ENCODE measurements around the gene PRDM16. TPM values are rescaled to one million over a fixed set of nuclear protein-coding genes. Genes with fewer than 3 reads are reported as not detected.

The PRDM16 gene
- total RNA-seq, 2 experiments from 2014 or later = 0.05 to 0.20 TPM

DNA sequence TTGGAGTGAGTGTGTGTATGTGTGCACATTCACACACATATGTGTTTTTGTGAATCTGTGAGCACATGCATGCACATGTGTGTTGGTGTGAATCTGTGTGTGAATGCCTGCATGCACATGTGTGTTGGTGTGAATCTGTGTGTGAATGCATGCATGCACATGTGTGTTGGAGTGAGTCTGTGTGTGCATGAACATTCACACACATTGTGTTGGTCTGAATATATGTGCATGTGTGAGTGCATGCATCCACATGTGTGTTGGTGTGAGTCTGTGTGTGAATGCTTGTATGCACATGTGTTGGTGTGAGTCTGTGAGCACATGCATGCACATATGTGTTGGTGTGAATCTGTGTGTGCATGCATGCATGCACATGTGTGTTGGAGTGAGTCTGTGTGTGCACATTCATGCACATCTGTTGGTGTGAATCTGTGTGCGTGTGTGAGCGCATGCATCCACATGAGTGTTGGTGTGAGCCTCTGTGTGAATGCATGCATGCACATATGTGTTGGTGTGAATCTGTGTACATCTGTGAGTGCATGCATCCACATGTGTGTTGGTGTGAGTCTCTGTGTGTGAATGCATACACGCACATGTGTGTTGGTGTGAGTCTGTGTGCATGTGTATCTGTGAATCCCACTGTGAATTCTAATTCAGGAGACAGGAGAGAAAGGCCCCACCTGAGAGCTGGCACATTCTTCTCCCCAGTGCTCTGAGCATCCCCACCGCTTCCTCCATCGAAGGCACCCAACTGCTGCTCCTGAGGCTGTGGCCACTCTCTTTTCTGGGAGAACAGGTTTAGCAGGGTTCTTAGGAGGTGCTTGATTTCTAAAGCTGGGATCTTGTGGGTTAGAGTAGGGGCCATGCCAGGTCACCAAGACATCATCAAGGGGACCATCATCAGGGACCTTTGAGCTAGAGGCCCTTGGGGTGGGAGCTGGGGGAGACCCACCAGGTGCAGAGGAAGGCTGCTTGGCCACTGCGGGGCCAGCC, 267.9 kb downstream of the PRDM16 start:
- no peak overlapping the region for H3K27ac Mint-ChIP-seq
- no peak for DNase-seq
- CTCF ChIA-PET = no interaction called here
- no peaks in the 10 kb centered on the region for H3K9me3 Mint-ChIP-seq
- H3K4me3 Mint-ChIP-seq = no peak overlapping the region
- no peaks in the 10 kb centered on the region for H3K36me3 Mint-ChIP-seq (ENCODE audit: low read depth)
- no peaks in the 10 kb centered on the region for H3K27me3 Mint-ChIP-seq (ENCODE audit: low read depth)
- intact Hi-C loops (cut with micrococcal nuclease) = no loop called here
- H3K4me1 Mint-ChIP-seq (ENCODE audit: low read depth) = no peaks in the 10 kb centered on the region

DNA sequence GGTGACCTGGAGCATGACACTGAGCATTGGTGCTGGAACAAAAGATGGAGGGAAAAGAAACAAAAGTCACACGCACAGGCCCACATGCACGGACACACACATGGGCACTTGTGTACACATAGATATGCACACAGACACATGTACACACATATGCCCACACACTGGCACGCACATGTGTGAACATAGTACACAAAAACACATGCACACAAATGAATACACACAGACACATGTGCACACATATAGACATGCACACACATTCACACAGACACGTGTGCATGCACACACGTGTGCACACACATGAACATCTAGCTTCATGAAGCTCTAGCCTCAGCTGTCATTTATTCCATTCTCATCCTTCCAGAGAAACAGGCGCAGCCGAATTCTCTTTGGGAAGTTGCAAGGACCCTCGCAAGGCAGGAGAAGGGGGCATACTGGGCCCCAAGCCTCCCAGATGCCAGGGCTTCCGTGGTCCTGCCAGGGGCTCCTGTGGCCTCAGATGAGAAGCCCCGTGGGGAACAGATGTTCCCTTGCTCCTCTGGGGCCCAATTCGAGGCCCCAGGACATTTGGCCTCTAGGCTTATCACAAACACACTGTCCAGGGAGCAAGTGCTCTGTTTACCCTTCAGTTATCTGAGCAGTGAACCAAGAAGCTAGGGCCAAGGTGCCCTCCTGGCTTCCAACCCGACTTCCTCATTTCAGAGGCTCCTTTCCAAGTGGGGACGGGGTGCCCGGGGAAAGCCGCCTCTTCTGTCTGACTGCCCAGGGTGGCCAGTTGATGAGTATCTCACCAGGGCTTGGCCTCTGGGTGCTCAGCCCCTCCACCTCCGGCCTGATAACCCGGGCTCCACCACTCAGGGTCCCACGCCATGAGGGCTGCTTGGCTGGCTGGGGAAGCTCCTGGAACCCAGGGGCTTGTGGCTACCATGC, 269.1 kb downstream of the PRDM16 start:
- no peak for DNase-seq
- Mint-ChIP-seq H3K4me1 (ENCODE audit: low read depth) (no peaks in the 10 kb centered on the region), H3K27ac (no peak overlapping the region), H3K27me3 (ENCODE audit: low read depth) (no peaks in the 10 kb centered on the region), H3K9me3 (no peaks in the 10 kb centered on the region), H3K36me3 (ENCODE audit: low read depth) (no peaks in the 10 kb centered on the region), H3K4me3 (no peak overlapping the region)
- CTCF ChIA-PET = no interaction called here
- intact Hi-C loops (cut with micrococcal nuclease) = no loop called here

DNA sequence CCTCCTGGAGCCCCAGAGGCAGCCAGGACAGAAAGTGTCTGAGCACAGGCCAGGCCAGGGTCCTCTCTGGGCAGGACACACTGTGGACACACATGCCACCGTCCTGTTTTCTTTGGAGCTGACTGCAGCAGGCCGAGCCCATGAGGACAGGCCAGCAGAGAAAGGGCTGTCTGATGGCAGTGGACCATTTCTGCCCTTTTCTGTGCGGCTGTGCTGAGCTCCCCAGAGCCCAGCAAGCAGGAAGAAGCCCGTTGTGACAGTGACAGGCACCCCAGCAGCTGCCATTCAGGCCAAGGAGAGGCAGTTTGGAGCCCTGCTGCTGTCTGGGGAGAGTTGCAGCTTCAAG, 269.7 kb downstream of the PRDM16 start:
- intact Hi-C loops (cut with micrococcal nuclease) = no loop called here
- Mint-ChIP-seq H3K36me3 (ENCODE audit: low read depth) (no peaks in the 10 kb centered on the region), H3K4me1 (ENCODE audit: low read depth) (no peaks in the 10 kb centered on the region), H3K27ac (no peak overlapping the region), H3K27me3 (ENCODE audit: low read depth) (no peaks in the 10 kb centered on the region), H3K9me3 (peaks cover 3% of the 10 kb centered on the region), H3K4me3 (no peak overlapping the region)
- CTCF ChIA-PET = no interaction called here
- DNase-seq = no peak

DNA sequence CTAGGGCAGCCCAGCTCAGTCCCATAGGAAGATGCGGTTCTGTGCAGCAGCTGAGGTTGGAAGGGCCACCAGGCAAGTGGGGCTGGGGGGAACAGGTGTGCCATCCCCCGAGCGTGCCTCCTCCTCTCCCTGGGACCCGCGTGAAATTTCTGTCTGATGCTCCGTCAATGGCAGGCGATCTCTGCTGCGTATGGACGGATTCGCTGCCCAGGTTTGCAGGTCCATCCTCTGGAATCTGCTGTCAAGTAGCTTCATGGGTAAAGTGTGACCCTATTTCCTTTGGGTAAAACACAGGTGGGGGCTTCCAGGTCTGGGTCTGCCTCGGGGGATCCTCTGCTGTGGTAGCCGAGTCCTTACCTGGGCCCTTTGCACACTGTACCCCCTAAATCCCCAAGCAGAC, 270.9 kb downstream of the PRDM16 start:
- H3K36me3 Mint-ChIP-seq (ENCODE audit: low read depth) = no peaks in the 10 kb centered on the region
- peaks cover 13% of the 10 kb centered on the region for H3K9me3 Mint-ChIP-seq
- no peak for DNase-seq
- H3K4me3 Mint-ChIP-seq = no peak overlapping the region
- intact Hi-C loops (cut with micrococcal nuclease) = no loop called here
- CTCF ChIA-PET = no interaction called here
- no peaks in the 10 kb centered on the region for H3K4me1 Mint-ChIP-seq (ENCODE audit: low read depth)
- no peak overlapping the region for H3K27ac Mint-ChIP-seq
- H3K27me3 Mint-ChIP-seq (ENCODE audit: low read depth) = peaks cover 1% of the 10 kb centered on the region

DNA sequence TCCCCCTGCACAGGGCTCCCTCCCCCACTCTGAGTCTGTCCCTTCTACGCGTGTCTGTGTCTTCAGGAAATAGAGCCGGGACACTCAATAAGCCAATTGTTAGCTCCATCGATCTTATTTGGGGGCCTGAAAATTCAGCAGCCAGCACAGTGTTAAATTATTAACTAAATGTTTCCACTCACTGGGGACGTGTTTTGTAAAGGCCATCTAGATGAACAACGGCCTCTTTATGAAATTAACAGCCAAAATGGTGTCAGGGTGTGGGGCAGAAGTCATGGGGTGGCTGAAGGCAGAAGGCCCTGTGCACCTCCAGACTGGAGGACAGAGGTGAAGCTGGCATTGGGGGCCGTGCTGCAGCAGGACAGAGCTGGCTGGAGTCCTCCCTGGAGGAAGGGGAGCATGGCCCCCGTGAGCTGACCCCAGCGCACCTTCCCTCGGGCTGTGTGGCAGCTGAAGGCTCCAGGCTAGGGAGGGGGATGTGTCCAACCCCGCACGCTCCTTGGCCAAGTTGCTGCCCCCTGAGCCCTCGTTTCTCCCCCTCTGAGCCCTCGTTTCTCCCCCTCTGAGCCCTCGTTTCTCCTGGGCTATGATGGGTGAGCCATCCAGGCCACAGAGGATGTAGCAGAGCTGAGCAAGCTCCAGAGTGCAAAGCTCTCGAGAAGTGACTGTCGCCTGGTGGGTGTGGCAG, 271.7 kb downstream of the PRDM16 start:
- no peak overlapping the region for H3K4me3 Mint-ChIP-seq
- H3K27ac Mint-ChIP-seq = no peak overlapping the region
- H3K27me3 Mint-ChIP-seq (ENCODE audit: low read depth) = peaks cover 2% of the 10 kb centered on the region
- H3K9me3 Mint-ChIP-seq = peaks cover 15% of the 10 kb centered on the region
- H3K36me3 Mint-ChIP-seq (ENCODE audit: low read depth) = no peaks in the 10 kb centered on the region
- CTCF ChIA-PET = no interaction called here
- no peaks in the 10 kb centered on the region for H3K4me1 Mint-ChIP-seq (ENCODE audit: low read depth)
- no peak for DNase-seq
- intact Hi-C loops (cut with micrococcal nuclease) = no loop called here

DNA sequence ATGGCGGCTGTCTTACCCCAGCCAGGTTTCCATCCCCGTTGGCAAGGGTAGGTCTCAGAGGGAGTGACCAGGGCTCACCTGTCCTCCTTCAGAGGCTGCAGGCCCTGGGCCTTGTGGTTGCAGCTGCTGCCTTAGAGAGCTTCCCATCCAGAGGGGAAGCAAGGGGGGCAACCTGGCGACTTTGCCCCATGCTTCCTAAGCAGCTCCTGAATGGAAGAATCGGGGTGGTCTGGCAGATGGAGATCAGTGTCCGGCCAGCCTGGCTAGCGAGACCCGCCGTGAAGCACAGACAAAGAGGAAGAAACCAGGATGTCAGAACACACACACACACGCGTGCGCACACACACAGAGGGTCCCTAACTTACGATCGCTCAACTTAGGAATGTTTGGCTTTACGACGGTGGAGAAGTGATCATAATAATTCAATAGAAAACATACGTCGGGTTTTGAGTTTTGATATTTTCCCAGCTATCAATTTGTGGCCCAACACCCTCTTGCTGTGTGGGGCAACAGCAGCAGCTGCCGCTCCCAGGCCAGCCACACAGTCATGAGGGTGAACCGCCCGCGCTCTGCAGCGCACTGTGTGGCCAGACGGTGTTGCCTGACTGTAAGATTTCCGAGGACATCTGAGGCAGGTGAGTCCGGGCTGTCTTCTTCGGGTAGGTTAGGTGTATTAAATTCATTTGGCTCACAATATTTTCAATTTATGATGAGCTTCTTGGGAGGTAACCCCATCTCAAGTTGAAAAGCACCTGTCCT, 272.4 kb downstream of the PRDM16 start:
- Mint-ChIP-seq H3K9me3 (peaks cover 15% of the 10 kb centered on the region), H3K27ac (no peak overlapping the region), H3K36me3 (ENCODE audit: low read depth) (no peaks in the 10 kb centered on the region), H3K4me1 (ENCODE audit: low read depth) (no peaks in the 10 kb centered on the region), H3K27me3 (ENCODE audit: low read depth) (peaks cover 2% of the 10 kb centered on the region), H3K4me3 (no peak overlapping the region)
- CTCF ChIA-PET = no interaction called here
- DNase-seq = no peak
- intact Hi-C loops (cut with micrococcal nuclease) = no loop called here

DNA sequence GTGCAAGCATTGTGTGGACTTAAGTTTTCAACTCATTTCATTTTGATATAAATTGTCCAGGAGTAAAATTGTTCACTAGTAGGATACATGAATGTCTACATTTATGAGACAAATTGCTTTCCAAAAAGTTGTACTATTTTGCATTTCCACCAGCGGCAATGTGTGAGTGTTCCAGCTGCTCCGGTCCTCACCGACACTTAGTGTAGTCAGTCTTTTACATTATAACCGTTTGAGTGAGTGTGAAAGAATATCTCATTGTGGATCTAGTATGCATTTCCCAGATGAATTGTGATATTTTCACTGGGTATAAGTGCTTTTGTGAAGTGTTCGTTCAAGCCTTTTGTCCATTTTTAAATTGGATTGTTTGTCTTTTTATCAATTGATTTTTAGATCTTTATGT, 274.0 kb downstream of the PRDM16 start:
- no peak overlapping the region for H3K4me3 Mint-ChIP-seq
- peaks cover 15% of the 10 kb centered on the region for H3K9me3 Mint-ChIP-seq
- H3K27ac Mint-ChIP-seq = no peak overlapping the region
- no peaks in the 10 kb centered on the region for H3K4me1 Mint-ChIP-seq (ENCODE audit: low read depth)
- CTCF ChIA-PET = no interaction called here
- H3K36me3 Mint-ChIP-seq (ENCODE audit: low read depth) = no peaks in the 10 kb centered on the region
- intact Hi-C loops (cut with micrococcal nuclease) = no loop called here
- DNase-seq = no peak
- H3K27me3 Mint-ChIP-seq (ENCODE audit: low read depth) = peaks cover 2% of the 10 kb centered on the region

DNA sequence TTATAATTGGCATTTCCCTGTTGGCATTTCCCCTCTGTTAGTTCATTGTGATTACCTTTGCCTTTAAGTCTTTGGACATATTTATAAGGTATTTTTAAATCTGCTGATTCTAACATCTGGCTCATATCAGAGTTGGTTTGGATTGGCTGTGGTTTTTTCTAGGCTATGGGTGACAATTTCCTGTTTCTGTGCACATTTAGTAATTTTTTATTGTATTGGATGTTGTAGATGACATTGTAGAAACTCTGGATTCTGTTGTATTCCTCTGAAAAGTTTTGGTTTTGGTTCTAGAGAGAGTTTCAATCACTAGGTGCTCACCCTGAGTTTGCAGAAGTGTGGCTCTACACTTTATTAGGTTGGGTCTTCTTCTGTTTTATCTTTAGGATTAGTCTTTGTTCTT, 275.4 kb downstream of the PRDM16 start:
- Mint-ChIP-seq H3K4me1 (ENCODE audit: low read depth) (no peaks in the 10 kb centered on the region), H3K4me3 (no peak overlapping the region), H3K27me3 (ENCODE audit: low read depth) (peaks cover 2% of the 10 kb centered on the region), H3K9me3 (peaks cover 15% of the 10 kb centered on the region), H3K36me3 (ENCODE audit: low read depth) (no peaks in the 10 kb centered on the region), H3K27ac (no peak overlapping the region)
- intact Hi-C loops (cut with micrococcal nuclease) = no loop called here
- DNase-seq = no peak
- CTCF ChIA-PET = no interaction called here

DNA sequence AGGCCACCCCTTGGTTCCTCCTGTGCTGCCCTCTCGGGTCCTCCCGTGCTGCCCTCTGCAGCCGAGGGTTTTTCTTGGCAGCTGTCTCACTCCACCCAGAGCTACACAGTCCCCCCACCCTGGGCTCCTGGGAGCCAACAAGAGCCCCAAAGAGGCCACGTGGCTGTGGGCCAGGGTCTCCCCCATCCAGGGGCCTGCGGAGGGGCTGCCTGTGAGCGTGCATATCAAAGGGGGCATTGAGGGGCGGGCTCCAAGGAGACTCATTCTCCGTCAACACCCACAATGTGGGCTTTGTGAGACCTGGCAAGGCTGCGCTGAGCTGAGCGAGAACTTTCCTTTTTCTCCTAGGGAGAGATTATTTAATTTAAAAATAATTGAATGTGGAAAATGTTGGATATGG, 276.8 kb downstream of the PRDM16 start:
- no peak for DNase-seq
- Mint-ChIP-seq H3K4me1 (ENCODE audit: low read depth) (no peaks in the 10 kb centered on the region), H3K27ac (no peak overlapping the region), H3K36me3 (ENCODE audit: low read depth) (no peaks in the 10 kb centered on the region), H3K9me3 (peaks cover 15% of the 10 kb centered on the region), H3K4me3 (no peak overlapping the region), H3K27me3 (ENCODE audit: low read depth) (peaks cover 6% of the 10 kb centered on the region)
- intact Hi-C loops (cut with micrococcal nuclease) = no loop called here
- CTCF ChIA-PET = no interaction called here

DNA sequence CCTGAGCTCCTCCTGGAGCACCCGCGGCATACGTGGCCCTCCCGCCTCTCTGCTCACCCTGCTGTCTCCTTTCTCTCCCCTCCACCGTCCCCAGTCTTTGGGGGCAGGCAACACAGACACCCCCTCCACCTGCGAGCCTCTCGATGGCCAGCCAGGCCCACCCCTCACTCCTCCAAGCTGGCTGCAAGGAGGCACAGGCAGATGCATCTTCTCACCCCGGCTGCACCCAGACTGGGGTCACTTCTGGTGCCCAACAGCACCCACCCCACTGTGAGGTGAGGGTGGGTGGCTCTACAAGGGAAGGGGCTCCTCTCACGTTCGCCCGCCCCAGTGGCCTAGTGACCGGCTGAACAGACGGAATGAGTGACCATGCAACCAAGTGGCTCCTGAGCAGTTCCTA, 277.5 kb downstream of the PRDM16 start:
- Mint-ChIP-seq H3K27me3 (ENCODE audit: low read depth) (peaks cover 6% of the 10 kb centered on the region), H3K36me3 (ENCODE audit: low read depth) (no peaks in the 10 kb centered on the region), H3K4me1 (ENCODE audit: low read depth) (no peaks in the 10 kb centered on the region), H3K9me3 (peaks cover 15% of the 10 kb centered on the region), H3K27ac (no peak overlapping the region), H3K4me3 (no peak overlapping the region)
- CTCF ChIA-PET = no interaction called here
- intact Hi-C loops (cut with micrococcal nuclease) = no loop called here
- no peak for DNase-seq

DNA sequence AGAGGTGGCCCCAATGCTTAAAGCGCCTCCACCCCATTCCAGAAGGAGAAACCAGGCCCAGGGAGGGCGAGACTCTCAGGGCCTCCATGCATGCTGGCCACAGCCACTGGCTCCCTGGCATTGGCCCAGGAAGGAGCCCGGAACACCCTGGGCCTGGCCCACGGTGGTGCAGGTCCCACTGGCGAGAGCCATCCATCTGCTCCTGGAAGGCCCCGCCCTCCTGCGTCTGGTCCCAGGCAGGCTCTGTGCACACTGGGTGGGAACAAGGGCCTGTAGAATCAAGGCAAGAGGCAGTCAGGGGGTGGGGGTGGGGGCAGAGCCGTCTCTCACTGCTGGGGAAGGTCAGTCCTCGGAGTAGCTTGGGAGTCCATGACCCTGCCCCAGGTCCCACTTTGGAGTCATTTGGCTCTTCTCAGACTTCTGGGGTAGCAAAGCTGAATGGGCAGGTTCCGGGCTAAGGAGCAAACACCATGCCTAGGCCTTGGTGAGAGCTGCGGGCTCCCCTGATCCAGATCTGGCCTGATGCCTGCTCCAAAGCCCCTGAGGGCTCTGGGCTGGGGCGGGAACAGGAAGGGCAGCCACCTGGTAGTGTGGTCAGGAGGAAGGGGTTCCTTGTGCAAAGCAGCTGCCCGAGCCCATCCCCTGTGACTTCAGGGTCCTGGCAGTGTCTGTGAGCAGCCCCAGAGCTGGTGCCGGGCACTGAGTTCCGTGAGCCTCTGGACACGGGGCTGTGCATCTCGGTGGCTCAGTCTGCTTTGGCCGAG, 278.4 kb downstream of the PRDM16 start:
- Mint-ChIP-seq H3K4me1 (ENCODE audit: low read depth) (peaks cover 1% of the 10 kb centered on the region), H3K27ac (no peak overlapping the region), H3K9me3 (peaks cover 15% of the 10 kb centered on the region), H3K4me3 (no peak overlapping the region), H3K27me3 (ENCODE audit: low read depth) (peaks cover 7% of the 10 kb centered on the region), H3K36me3 (ENCODE audit: low read depth) (no peaks in the 10 kb centered on the region)
- intact Hi-C loops (cut with micrococcal nuclease) = no loop called here
- CTCF ChIA-PET = interaction anchor here (0.7 kb wide), 1 partner anchor 384 kb away, joined by 3 read pairs; no protein-coding TSS in a partner anchor
- DNase-seq = no peak

Measured in activated naive CD4-positive, alpha-beta T cell treated with anti-CD3 and anti-CD28 coated beads for 36 hours (primary cell).